GM12872 (cell line): Measurements from ENCODE around the gene DPP4.

Experiments used
- CTCF ChIP-seq: IDR thresholded peaks from 3 replicates; pipeline ENCODE4 v1.5.1; 2011; ENCODE audit warnings: low read depth, mild to moderate bottlenecking, low read length, moderate library complexity; ENCODE audit not compliant: insufficient read depth

The DPP4 gene

GRCh38 chr2:161976295-161976694, 97.7 kb downstream of the DPP4 start:
- no peak for TF ChIP-seq CTCF

GRCh38 chr2:161975813-161976160, 98.2 kb downstream of the DPP4 start:
- no peak for TF ChIP-seq CTCF

GRCh38 chr2:161975062-161975812, 98.8 kb downstream of the DPP4 start:
- TF ChIP-seq CTCF, result no peak

- TF ChIP-seq CTCF, result no peak
Observed at GRCh38 chr2:161974461-161974860, 99.6 kb downstream of the DPP4 start.

GRCh38 chr2:161972866-161973265, 101.1 kb downstream of the DPP4 start:
- no peak for TF ChIP-seq CTCF

GRCh38 chr2:161972232-161972631, 101.8 kb downstream of the DPP4 start:
- TF ChIP-seq CTCF, result no peak

- TF ChIP-seq CTCF, result no peak
Observed at GRCh38 chr2:161971551-161971950, 102.5 kb downstream of the DPP4 start.
